Lung (tissue), 12 donors: ENCODE measurements around the gene C1QTNF5. TPM values are rescaled to one million over a fixed set of nuclear protein-coding genes. Genes with fewer than 3 reads are reported as not detected.
A peak's percentile ranks its signal among the peaks of the same experiment; 100 is the strongest.

Experiments
- ATAC-seq: fragments of 200-7000 bp; cut with Tn5 transposase; one replicate; pipeline ENCODE4 v1.9.1; 2020; ENCODE audit warnings: moderate number of reproducible peaks; ENCODE audit not compliant: insufficient read depth, low FRiP score
- DNase-seq, 3 donors: peaks; one replicate each; pipeline ENCODE4 v3.0.0-alpha.2; 2013 to 2017
- H3K27ac ChIP-seq, 2 donors: one replicate each; pipeline ENCODE4 v1.5.1; 2013; ENCODE audit warnings: mild to moderate bottlenecking in 2 of 2, moderate library complexity in 2 of 2, control low read depth in 1 of 2, inconsistent platforms in 1 of 2, low read depth in 1 of 2, low read length in 1 of 2
- H3K27me3 ChIP-seq, 3 donors: one replicate each; pipeline ENCODE4 v1.5.1; 2013; ENCODE audit warnings: low read length in 2 of 3; ENCODE audit not compliant: control insufficient read depth in 3 of 3, insufficient read depth in 3 of 3
- H3K36me3 ChIP-seq, 4 donors: one replicate each; pipeline ENCODE4 v1.5.1; 2013; ENCODE audit warnings: low read length in 4 of 4, mild to moderate bottlenecking in 1 of 4, moderate library complexity in 1 of 4; ENCODE audit not compliant: control insufficient read depth in 4 of 4, insufficient read depth in 4 of 4
- H3K4me1 ChIP-seq, 5 donors: one replicate each; pipeline ENCODE4 v1.5.1; 2013; ENCODE audit warnings: low read length in 5 of 5, mild to moderate bottlenecking in 2 of 5, moderate library complexity in 1 of 5; ENCODE audit not compliant: control insufficient read depth in 5 of 5, insufficient read depth in 5 of 5
- H3K4me3 ChIP-seq: one replicate; pipeline ENCODE4 v1.5.1; 2013; ENCODE audit warnings: mild to moderate bottlenecking, control low read depth, moderate library complexity
- H3K9ac ChIP-seq, 2 donors: one replicate each; pipeline ENCODE4 v1.5.1; 2013; ENCODE audit warnings: low read length in 2 of 2, control low read depth in 1 of 2; ENCODE audit not compliant: insufficient read depth in 1 of 2
- H3K9me3 ChIP-seq, 4 donors: one replicate each; pipeline ENCODE4 v1.5.1; 2013; ENCODE audit warnings: low read length in 3 of 4, mild to moderate bottlenecking in 1 of 4, moderate library complexity in 1 of 4; ENCODE audit not compliant: control insufficient read depth in 4 of 4, insufficient read depth in 3 of 4
- CTCF ChIP-seq: IDR thresholded peaks from 2 replicates; pipeline ENCODE4 v1.5.1; 2012; ENCODE audit warnings: mild to moderate bottlenecking; ENCODE audit errors: control extremely low read depth, extremely low read depth
- WGBS, 2 donors: extraction: QIAGEN DNeasy Blood & Tissue Kit; methylation state at CpG; one replicate each; pipeline ENCODE4 v1.1.7; 2013; 5-methylcytosine and 5-hydroxymethylcytosine counted together
- polyA plus RNA-seq, 2 donors: library from polyadenylated mRNA; stranded (reverse); fragments of 200-250 nt; gene quantifications; one replicate each; pipeline ENCODE4 v1.2.1, GENCODE V29; 2013
- total RNA-seq, 2 donors: library from RNA; depleted of rRNA in 1 of 2; stranded (reverse); fragments of >200 nt in 1 of 2; gene quantifications; one replicate each; pipeline ENCODE4 v1.2.1, GENCODE V29; 2014 to 2021
- donor health status: control.
- donor health status: control.
- donor health status: Bipolar disorder and iron deficiency.
- donor health status: healthy.
- donor health status: DM: yes; HTN: yes; CAD: no.

C1QTNF5 gene
- total and polyA plus RNA-seq, 4 donors: 20.2 to 34.9 (median 28.3) TPM

GRCh38 chr11:119365071-119365591, 24.4 kb upstream of the C1QTNF5 start:
- DNase-seq (no peak), ATAC-seq (no peak)
- H3K9ac ChIP-seq: no peak overlapping the region
- peak overlapping the region in 1 of 2 donors; percentile 93 for H3K27ac ChIP-seq
- peaks cover 4 to 22% (median 10%) of the 10 kb centered on the region in 5 donors for H3K4me1 ChIP-seq
- TF ChIP-seq CTCF: no peak
- no peaks in the 10 kb centered on the region for H3K9me3 ChIP-seq
- H3K4me3 ChIP-seq: no peak overlapping the region
- H3K36me3 ChIP-seq: no peaks in the 10 kb centered on the region
- H3K27me3 ChIP-seq: peaks cover 0 to 16% (median 9%) of the 10 kb centered on the region in 3 donors
- WGBS, 2 donors: 70 to 88% methylated on average over 6 of the region's 6 CpGs

- no peak for TF ChIP-seq CTCF
Measured at GRCh38 chr11:119363851-119364590, 23.3 kb upstream of the C1QTNF5 start.

DNA sequence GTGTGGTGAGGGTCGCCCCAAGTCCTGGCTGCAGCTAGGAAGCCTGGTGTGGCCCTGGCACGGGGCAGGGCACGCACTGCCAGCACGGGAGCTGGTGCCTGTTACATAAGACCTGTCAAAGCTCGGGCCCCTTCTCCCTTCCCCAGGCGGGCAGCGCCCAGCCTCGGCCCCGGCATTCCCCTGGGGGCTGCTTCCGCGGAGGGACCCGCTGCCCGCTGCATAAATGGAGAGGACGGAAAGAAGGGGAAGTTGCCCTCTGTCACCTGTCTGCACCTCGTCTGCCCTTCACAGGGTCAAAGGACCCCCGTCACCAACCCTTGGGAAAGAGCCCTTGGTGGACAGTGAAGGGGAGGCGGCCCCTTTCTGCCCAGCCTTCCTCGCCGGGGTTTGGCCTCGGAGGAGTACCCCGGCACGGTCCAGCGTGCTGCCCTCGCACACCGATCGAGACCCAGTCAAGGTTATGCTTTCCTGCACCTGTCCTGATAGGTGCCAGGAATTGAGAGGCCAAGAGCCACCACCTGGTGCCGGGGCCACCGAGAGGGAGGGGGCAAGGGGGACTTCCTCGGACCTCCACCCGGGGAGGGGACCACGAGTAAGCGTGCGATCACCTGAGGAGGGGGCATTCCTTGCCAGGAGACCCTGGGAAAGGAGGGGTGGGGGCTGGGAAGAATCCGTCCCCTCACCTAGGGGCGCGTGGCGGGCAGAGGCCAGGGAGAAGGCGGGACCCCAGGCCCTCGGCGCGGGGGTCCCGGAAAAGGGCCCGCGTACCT, 22.6 kb upstream of the C1QTNF5 start:
- no peaks in the 10 kb centered on the region for H3K36me3 ChIP-seq
- ATAC-seq (no peak), DNase-seq (no peak)
- peaks cover 0 to 15% (median 5%) of the 10 kb centered on the region in 5 donors for H3K4me1 ChIP-seq
- no peaks in the 10 kb centered on the region for H3K9me3 ChIP-seq
- H3K9ac ChIP-seq: no peak overlapping the region
- H3K27ac ChIP-seq: peak overlapping the region in 1 of 2 donors; percentile 95
- no peak for TF ChIP-seq CTCF
- WGBS, 2 donors: 42 to 49% methylated on average over 43 to 44 of the region's 44 CpGs
- peaks cover 0 to 16% (median 9%) of the 10 kb centered on the region in 3 donors for H3K27me3 ChIP-seq
- no peak overlapping the region for H3K4me3 ChIP-seq

More at GRCh38 chr11:119363851-119364590, 23.3 kb upstream of the C1QTNF5 start:
- peak; percentile 49 to 69 (median 59) for DNase-seq
- H3K27ac ChIP-seq: peak overlapping the region in 1 of 2 donors; percentile 95
- peaks cover 0 to 16% (median 9%) of the 10 kb centered on the region in 3 donors for H3K27me3 ChIP-seq
- ATAC-seq: peak; percentile 51
- WGBS, 2 donors: 3% methylated on average over 56 to 88 of the region's 88 CpGs
- no peaks in the 10 kb centered on the region for H3K9me3 ChIP-seq
- peaks cover 2 to 18% (median 10%) of the 10 kb centered on the region in 5 donors for H3K4me1 ChIP-seq
- no peaks in the 10 kb centered on the region for H3K36me3 ChIP-seq
- no peak overlapping the region for H3K9ac ChIP-seq
- H3K4me3 ChIP-seq: no peak overlapping the region
